T-helper 2 cell treated with Interferon-gamma antibody and Interleukin-4, amounts not matched to agents 100 ng/mL and 5 ng/mL, for 36 hours (primary cell): Measurements from ENCODE around the gene LDLRAD4. TPM values are rescaled to one million over a fixed set of nuclear protein-coding genes. Genes with fewer than 3 reads are reported as not detected.

Experiments used
- intact Hi-C: fragments of 100-400 bp; cut with micrococcal nuclease; formaldehyde crosslinking; loops from one replicate; pipeline ENCODE4 v1.15.1; 2023
- total RNA-seq: library from RNA; stranded (reverse); gene quantifications from 2 replicates; pipeline ENCODE4 v1.2.3, GENCODE V29; 2022

The LDLRAD4 gene
- total RNA-seq, 1 donor from 2014 or later, result 28.5 TPM

- intact Hi-C loops, result no loop called here
Observed at GRCh38 chr18:13540477-13541182, 322.1 kb downstream of the LDLRAD4 start.

- intact Hi-C loops, result no loop called here
Observed at GRCh38 chr18:13541621-13542519, 323.3 kb downstream of the LDLRAD4 start.

- intact Hi-C loops, result no loop called here
Observed at GRCh38 chr18:13542520-13542847, 323.9 kb downstream of the LDLRAD4 start.

GRCh38 chr18:13543144-13543543, 324.6 kb downstream of the LDLRAD4 start:
- intact Hi-C loops, result no loop called here

DNA sequence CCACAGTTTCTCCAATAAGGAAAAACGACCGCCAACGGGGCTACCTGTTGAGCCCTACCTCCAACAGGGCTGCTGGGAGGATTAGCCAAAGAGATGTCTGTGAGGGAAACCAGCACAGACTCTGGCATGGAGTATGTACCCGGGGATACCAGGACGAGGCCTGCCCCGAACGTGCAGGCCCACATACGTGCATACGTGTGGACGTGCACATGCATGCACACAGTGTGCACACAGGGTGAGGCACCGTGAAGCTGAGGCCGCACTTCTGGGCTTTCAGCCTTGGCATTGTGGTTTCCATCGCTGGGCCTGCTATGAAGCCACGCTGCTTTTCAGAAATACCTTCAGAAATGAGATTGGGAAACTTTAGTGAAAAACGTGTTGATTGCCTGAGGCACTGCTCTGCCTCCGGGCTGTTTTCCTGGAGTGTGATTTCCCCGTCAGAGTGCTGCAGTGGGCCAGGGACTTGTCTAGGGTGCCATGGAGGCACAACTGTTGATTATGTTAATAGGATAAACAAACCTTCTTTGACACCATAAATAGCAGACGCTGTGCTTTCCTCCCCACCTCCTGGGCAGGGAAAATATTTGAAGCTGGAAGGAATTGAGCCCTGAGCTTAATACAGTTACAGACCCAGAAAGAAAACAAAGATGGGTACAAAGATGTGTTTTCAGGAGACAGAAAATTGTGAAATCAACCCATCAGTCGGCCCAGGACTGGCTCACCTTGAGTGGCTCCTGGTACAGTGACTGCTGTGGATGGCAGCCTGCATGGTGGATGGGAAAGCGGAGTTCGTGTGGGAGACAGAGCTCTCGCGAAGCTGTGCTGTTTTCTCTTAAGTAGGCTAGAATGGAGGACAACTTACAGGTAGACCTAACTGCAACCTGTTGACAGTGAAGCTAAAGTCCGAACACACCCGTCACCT, 325.5 kb downstream of the LDLRAD4 start:
- intact Hi-C loops, result no loop called here

DNA sequence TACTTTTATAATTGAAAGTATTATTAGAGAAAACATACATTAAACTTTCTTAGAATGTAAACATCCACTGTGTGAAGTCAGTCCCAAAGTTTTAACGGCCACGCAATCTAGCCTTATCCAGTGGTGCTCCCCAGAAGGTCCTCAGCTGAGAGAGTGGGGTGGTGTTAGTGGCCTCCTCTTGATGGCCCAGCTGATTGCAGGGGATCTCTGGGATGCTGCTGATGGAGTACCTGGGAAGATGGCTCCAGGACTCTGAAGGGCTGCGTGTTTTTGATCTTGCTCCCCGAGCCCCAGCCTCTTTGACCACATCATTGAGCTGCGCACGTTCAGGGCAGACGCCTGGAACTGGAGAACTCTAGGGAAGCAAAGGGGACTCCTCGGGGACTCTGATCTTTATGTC, 326.4 kb downstream of the LDLRAD4 start:
- intact Hi-C loops, result no loop called here

GRCh38 chr18:13545514-13545913, 327.0 kb downstream of the LDLRAD4 start:
- intact Hi-C loops, result no loop called here

GRCh38 chr18:13545955-13546354, 327.4 kb downstream of the LDLRAD4 start:
- intact Hi-C loops, result no loop called here

- intact Hi-C loops, result no loop called here
Observed at GRCh38 chr18:13546638-13547037, 328.1 kb downstream of the LDLRAD4 start.

- intact Hi-C loops, result no loop called here
Observed at GRCh38 chr18:13547347-13547746, 328.8 kb downstream of the LDLRAD4 start.

GRCh38 chr18:13548106-13548819, 329.7 kb downstream of the LDLRAD4 start:
- intact Hi-C loops, result no loop called here

DNA sequence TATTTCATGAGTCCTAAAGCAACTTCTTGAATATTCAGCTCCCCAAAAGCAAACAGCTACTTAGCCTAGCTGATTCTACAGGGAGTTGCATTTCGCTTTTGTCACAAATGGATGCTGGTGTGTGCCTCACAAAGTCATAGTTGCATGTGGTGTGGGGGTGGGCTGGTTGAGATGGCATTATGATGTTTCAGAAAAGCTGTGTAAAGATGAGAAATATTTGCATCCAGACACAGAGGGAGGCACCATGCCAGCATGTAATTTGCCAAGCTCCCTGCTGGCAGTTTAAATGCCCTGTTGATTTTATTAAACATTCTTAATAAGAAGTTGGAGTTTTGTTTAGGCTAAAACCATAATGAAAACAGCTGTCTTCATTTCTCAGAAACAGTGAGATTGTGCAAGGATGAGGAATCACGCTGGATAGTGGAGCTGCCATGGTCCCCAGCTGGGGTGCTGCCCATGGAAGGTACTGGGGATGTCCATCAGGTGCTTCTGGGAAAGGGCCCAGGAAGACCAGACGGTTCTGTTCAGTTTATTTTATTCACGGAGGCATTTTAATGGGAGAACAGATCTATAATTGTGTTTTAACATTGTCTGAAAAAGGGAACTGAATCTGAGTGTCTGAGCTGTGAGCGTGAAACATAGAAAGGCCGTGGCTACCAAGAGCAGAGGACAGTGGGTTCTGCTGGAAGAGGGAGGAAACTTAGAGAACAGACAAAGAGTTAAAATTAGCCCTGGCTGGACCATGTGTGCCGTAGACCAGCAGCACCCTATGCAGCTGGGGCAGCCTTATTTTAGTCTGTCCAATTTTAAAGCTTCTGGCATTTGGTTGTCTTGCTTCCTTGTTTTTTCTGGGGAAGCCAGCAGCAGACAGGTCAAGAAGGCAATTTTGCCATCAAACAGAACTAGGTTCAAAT, 330.7 kb downstream of the LDLRAD4 start:
- intact Hi-C loops, result no loop called here

GRCh38 chr18:13549880-13550232, 331.3 kb downstream of the LDLRAD4 start:
- intact Hi-C loops, result no loop called here

DNA sequence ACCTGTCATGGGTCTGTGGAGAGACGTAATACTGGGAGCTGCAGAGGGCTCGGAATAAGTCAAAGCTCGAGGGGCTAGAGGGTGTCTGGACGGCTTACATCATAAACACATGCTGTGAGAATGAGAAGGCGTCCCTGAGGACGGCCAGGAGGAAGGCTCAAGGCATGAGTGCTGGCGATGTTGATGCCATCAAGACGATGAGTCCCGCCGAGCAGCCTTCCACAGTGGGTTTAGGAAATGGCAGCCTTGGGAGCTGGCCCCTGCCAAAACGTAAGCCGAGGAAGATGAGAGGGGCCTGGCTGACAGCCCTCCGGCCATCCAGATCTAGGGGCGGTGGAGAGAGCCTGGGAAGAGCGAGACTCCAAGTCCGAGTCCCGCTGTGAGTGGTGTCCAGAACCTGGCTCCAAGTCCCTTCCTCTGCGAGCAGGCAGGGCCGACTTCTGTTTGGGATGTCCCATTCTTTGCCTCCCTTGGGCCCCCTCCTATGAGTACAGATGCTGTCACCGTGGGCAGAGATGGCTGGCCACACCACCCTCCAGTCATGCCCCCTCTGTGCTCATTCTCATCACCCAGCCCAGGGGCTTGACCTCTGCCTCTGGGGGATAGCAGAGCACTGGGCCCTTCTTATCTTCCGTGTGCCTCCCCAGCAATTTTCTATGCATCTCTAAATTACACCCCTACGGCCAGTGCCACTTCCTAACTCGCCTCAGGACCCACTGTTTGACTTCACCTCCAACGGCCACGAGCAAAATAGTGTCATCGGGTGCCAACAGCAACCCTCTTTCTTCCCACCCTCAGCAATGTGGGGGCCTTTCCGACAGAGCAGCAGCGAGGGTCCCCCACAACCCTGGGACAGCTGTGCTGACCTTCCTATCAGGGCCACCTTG, 332.1 kb downstream of the LDLRAD4 start:
- intact Hi-C loops, result no loop called here

DNA sequence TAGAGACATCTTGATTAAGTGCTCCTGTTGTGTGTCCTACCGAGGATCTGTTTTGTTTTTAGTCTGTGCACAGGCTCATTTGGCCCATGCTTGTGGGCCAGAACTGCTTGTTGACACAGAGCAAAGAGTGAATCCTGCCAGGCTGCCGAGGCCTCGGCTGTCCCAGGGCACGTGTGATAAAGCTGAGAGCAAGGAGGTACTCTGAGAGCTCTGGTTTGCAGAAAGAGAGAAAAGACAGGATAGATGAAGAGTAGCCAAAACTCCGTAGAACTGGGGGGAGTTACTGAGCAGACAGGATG, 332.7 kb downstream of the LDLRAD4 start:
- intact Hi-C loops, result no loop called here

DNA sequence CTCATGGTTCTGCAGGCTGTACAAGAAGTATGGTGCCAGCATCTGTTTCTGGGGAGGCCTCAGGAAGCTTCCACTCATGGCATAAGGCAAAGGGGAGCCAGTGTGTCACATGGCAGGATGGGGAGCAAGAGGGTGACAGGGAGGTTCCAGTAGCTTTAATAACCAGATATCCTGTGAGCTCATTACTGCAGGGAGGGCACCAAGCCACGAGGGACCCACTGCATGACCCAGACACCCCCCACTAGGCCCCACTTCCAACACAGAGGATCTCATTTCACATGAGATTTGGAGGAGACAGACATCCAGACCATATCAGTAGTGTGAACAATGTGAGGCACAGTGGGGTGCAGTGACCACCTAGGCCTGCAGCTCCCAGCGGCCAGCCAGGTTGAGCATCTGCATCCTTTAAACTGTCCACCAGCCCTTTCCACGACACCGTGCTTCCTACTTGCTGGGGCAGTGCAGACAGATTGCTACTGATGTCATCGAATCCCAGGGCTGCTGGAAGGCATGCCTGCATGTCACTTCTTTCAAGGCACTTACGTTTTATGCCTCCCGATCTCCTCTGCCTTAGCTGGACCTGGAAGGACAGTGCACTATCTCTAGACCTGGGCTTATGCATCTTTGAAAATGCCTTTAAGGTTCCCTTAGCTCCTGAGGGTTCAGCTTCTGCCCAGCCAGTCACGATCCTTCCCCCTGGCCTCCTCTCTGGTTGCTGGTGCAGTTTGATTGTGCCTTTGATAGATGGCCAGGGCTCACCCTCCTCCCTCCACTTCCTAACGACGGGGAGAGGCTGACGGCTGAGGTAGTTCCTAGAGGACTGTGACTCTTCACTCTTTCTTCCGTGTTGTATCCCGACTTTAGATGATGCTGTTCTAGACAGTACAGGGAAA, 333.5 kb downstream of the LDLRAD4 start:
- intact Hi-C loops, result no loop called here

DNA sequence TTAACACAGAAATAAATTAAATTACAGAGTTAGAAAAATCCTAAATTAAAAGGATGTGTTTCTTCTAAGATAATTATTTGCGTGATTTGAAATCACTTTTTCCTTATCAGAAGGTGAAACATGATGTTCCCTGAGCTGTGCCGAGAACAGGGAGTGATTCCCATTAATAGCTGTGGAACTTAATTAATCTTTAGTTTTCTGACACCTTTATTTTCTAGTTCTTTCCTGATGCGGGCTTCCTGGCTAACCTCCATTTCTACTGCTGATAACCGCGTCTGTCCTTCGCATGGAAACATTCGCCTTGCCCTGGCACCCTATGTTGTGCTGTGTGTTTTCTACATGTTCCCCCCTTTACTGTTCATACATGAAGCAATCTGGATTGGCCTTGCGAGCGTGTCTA, 334.9 kb downstream of the LDLRAD4 start:
- intact Hi-C loops, result no loop called here

DNA sequence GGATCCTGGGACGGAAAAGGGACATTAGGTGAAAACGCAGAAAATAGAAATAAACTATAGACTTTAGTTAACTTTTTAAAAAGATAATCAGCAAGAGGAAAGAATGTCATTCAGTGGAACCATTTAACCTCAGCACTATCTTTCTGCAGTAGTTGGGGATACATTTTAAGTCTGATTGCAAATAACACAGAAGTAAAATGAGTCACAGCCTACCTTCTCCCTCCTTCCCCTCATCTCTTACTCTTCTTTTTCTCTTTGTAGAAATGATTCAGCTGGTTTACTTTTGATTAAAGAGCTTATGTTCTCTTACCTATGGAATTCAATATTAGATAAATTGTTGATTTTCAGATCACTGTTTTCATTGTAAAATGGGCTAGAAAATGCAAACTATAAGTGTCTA, 336.6 kb downstream of the LDLRAD4 start:
- intact Hi-C loops, result loop anchor here (5.0 kb wide), 1 partner anchor 257 kb away; no protein-coding TSS in a partner anchor
